Astrocyte of the spinal cord (primary cell): ENCODE results near the gene GRIN2D.

ENCODE experiments used
- DNase-seq: peaks from one replicate; pipeline ENCODE4 v3.0.0; 2011; ENCODE audit warnings: low read depth, low spot score
- H3K4me3 ChIP-seq: 2 replicates; pipeline ENCODE4 v1.5.1; 2011; ENCODE audit warnings: low read depth, mild to moderate bottlenecking, low read length, moderate library complexity
- in situ Hi-C: cut with HindIII; loops from 2 replicates; pipeline ENCODE4 v1.10.0; 2017; ENCODE audit warnings: low sequenced_read_pairs
- TF ChIP-seq, protein P1 (sequence below): IDR thresholded peaks from 2 replicates; pipeline ENCODE4 v1.5.1; 2012; ENCODE audit warnings: low read depth, mild to moderate bottlenecking, low read length, inconsistent platforms

The GRIN2D gene

DNA sequence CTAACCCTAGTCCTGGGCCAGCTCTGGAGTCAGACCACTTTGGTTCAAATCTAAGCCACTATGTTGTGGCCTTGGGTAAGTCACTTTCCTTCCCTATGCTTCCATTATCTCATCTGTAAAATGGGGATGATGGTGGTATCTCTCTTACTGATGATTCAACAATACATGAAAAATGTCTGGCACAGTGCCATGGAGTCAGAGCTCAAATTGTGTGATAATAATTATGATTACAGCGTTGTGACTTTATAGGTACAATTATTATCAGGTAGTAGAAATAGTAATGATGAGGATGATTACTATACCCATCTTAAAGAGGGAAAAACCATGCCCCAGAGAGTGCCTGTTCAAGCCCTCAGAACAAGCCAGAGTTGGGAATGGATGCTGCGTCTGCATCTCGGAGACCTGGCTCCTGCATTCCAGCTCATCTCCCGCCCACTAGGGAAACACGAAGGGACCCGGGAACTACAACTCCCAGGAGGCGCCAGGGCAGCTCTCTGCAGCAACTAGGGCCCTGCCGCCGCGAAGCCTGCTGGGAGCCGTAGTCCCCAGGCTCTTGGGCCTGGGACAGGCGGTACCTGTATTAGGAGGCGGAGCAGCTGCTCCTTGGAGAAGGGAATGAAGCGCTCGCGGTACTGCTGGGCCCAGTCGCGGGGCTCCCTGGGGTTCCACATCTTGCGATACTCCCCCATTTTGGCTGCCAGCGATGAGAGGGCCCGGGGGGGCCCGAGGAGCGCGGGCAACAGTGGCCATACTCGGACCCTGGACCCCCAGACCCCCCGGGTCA, 30.6 kb upstream of the GRIN2D start:
- H3K4me3 ChIP-seq: peak overlapping the region; percentile 65
- TF ChIP-seq, protein P1, sequence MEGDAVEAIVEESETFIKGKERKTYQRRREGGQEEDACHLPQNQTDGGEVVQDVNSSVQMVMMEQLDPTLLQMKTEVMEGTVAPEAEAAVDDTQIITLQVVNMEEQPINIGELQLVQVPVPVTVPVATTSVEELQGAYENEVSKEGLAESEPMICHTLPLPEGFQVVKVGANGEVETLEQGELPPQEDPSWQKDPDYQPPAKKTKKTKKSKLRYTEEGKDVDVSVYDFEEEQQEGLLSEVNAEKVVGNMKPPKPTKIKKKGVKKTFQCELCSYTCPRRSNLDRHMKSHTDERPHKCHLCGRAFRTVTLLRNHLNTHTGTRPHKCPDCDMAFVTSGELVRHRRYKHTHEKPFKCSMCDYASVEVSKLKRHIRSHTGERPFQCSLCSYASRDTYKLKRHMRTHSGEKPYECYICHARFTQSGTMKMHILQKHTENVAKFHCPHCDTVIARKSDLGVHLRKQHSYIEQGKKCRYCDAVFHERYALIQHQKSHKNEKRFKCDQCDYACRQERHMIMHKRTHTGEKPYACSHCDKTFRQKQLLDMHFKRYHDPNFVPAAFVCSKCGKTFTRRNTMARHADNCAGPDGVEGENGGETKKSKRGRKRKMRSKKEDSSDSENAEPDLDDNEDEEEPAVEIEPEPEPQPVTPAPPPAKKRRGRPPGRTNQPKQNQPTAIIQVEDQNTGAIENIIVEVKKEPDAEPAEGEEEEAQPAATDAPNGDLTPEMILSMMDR: no peak
- peak; percentile 96 for DNase-seq
- in situ Hi-C loops: no loop called here

- TF ChIP-seq, protein P1: no peak
- in situ Hi-C loops: no loop called here
- peak overlapping the region; percentile 65 for H3K4me3 ChIP-seq
- no peak for DNase-seq
These were observed 30.0 kb upstream of the GRIN2D start for GRCh38 chr19:48363500-48363809.

- peak within 1 kb of the TSS; percentile 65 for H3K4me3 ChIP-seq
- in situ Hi-C loops: no loop called here
- TF ChIP-seq, protein P1: no peak
- DNase-seq: peak; percentile 100
These were observed 29.5 kb upstream of the GRIN2D start, which contains the start of the genes SYNGR4 and TMEM143 for GRCh38 chr19:48363810-48364597. Gene SYNGR4 (plus strand): TSS chr19:48364367. CDS start chr19:48365843, 1,476 bp downstream. Gene TMEM143 (minus strand): TSS chr19:48363940. CDS start chr19:48363920, 20 bp downstream.

DNA sequence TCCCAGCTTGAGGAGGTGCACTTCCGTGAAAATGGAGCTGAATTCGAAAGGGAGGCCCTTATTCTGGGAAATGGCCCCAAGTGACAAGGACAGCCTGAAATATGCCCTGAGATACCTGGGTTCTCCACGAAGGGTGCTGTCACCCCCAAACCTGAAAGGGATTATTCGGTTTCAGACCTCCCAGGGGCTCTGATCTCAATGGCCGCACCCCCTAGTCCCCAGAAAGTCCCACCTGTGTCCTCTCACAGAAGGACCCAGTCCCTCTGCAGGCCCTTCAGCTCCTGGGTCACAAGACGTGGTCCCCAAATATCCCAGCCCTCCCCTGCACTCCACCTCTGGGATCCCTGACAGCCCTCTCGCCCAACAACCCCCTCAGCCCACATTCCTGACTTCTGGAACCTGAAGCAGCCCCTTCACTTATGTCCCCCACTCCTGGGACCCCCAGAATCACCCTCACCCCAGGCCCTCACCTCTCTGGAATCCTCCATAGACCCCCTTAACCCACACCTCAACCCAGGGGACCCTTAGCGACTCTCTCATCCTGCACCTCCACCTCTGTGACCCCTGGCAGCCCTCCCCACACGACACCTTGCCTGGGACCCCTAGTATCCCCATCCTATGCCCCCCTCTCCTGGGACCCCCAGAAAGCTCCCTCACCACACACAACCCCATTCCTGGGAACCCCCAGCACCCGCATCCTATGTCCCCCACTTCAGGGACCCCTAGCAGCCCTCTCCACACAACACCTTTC, 28.7 kb upstream of the GRIN2D start:
- no peak overlapping the region for H3K4me3 ChIP-seq
- TF ChIP-seq, protein P1: no peak
- no peak for DNase-seq
- in situ Hi-C loops: no loop called here

DNA sequence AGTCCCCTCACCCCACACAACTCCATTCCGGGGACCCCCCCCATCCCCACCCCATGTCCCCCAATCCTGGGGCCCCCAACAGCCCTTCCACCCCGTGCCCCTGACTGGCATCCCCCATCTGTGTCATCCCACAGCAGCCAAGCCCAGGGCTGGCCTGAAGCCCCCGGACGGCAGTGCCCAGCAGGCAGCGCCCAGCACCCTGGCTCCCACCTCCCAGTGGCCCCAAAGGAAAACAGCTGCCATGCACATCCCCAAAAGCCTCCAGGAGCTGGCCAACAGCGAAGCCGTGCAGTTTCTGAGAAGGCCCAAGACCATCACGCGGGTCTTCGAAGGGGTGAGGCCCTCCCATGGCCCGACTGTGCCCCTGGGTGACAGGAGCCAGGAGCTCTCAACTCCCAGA, 27.9 kb upstream of the GRIN2D start:
- H3K4me3 ChIP-seq: no peak overlapping the region
- no peak for DNase-seq
- in situ Hi-C loops: no loop called here
- TF ChIP-seq, protein P1: no peak

DNA sequence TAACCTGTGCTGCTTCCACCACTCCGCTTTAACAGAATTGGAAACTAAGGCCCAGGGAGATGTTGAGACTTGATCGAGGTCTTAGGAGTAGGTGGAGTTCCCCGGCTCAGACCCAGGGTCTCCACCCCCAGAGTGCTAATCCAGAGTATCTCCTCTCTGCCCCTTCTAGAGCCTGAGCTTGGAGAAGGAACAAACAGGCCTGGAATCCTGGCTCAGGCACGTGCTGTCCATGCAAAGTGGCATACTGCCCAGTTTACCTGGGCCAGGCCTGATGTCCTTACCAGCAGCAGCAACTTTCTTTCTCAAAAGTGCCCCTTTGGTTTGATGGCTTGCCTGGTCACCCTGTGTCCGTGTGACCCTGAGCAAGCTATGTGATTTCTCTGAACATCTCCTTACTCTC, 25.6 kb upstream of the GRIN2D start:
- DNase-seq: no peak
- no peak overlapping the region for H3K4me3 ChIP-seq
- TF ChIP-seq, protein P1: no peak
- in situ Hi-C loops: no loop called here
